HK-2 (cell line): ENCODE measurements around the gene LRRC8E.

Experiments used
- DNase-seq: peaks from one replicate; pipeline ENCODE4 v3.0.0-alpha.2; 2018; ENCODE audit not compliant: unreplicated experiment

LRRC8E gene

GRCh38 chr19:7887408-7888144 is 734 bp upstream of the LRRC8E start:
- DNase-seq = no peak

GRCh38 chr19:7888826-7889217 is 512 bp downstream of the LRRC8E start:
- no peak for DNase-seq

- DNase-seq = peak; percentile 66
Measured at GRCh38 chr19:7893362-7894101, 5.2 kb downstream of the LRRC8E start.

- DNase-seq = no peak
Measured at GRCh38 chr19:7894612-7895309, 6.5 kb downstream of the LRRC8E start.

GRCh38 chr19:7895565-7895964 is 7.3 kb downstream of the LRRC8E start:
- no peak for DNase-seq

GRCh38 chr19:7897292-7897691 is 9.0 kb downstream of the LRRC8E start:
- DNase-seq = no peak

GRCh38 chr19:7898967-7899366 is 10.7 kb downstream of the LRRC8E start:
- DNase-seq = no peak

- DNase-seq = no peak
Measured at GRCh38 chr19:7899751-7900378, 11.6 kb downstream of the LRRC8E start.

GRCh38 chr19:7900401-7900870 is 12.1 kb downstream of the LRRC8E start:
- no peak for DNase-seq

GRCh38 chr19:7900931-7901330 is 12.6 kb downstream of the LRRC8E start:
- no peak for DNase-seq

- DNase-seq = no peak
Measured at GRCh38 chr19:7901337-7901736, 13.0 kb downstream of the LRRC8E start.

- no peak for DNase-seq
Measured at GRCh38 chr19:7902796-7903243, 14.5 kb downstream of the LRRC8E start.

GRCh38 chr19:7903244-7904073 is 15.1 kb downstream of the LRRC8E start, which contains the start of gene MAP2K7:
TSS of gene MAP2K7 (plus strand) at chr19:7903877. CDS start at chr19:7903945, 68 bp downstream.
- peak; percentile 100 for DNase-seq

GRCh38 chr19:7904074-7905020 is 16.0 kb downstream of the LRRC8E start:
- no peak for DNase-seq

GRCh38 chr19:7905268-7905667 is 17.0 kb downstream of the LRRC8E start:
- no peak for DNase-seq

- DNase-seq = no peak
Measured at GRCh38 chr19:7905859-7906258, 17.5 kb downstream of the LRRC8E start.

- no peak for DNase-seq
Measured at GRCh38 chr19:7907122-7907521, 18.8 kb downstream of the LRRC8E start.

GRCh38 chr19:7907544-7907943 is 19.2 kb downstream of the LRRC8E start:
- no peak for DNase-seq

GRCh38 chr19:7908078-7908699 is 19.9 kb downstream of the LRRC8E start:
- DNase-seq = no peak
